GM03348 (cell line): ENCODE measurements around the gene RNASE13.

Experiments
- DNase-seq: peaks from one replicate; pipeline ENCODE4 v3.0.0; 2012; ENCODE audit warnings: low spot score

RNASE13 gene

GRCh38 chr14:21063479-21063878 lies 28.9 kb upstream of the RNASE13 start:
- DNase-seq, result peak; percentile 81

GRCh38 chr14:21061347-21061668 lies 26.7 kb upstream of the RNASE13 start:
- DNase-seq, result no peak

- DNase-seq, result no peak
Observed at GRCh38 chr14:21060614-21061346, 26.2 kb upstream of the RNASE13 start.

GRCh38 chr14:21059842-21060613 lies 25.4 kb upstream of the RNASE13 start:
- peak; percentile 41 for DNase-seq

GRCh38 chr14:21058903-21059302 lies 24.3 kb upstream of the RNASE13 start:
- no peak for DNase-seq

- peak; percentile 40 for DNase-seq
Observed at GRCh38 chr14:21057803-21058675, 23.4 kb upstream of the RNASE13 start, which contains the start of gene RNASE8. Gene RNASE8, plus strand, starts transcription at chr14:21057822. Its CDS starts 71 bp downstream, at chr14:21057893.

- DNase-seq, result peak; percentile 44
Observed at GRCh38 chr14:21056520-21057163, 22.0 kb upstream of the RNASE13 start.

GRCh38 chr14:21055432-21056117 lies 21.0 kb upstream of the RNASE13 start:
- no peak for DNase-seq

- DNase-seq, result no peak
Observed at GRCh38 chr14:21054768-21055145, 20.1 kb upstream of the RNASE13 start.

GRCh38 chr14:21054123-21054767 lies 19.6 kb upstream of the RNASE13 start:
- DNase-seq, result no peak

GRCh38 chr14:21053184-21054122 lies 18.8 kb upstream of the RNASE13 start:
- DNase-seq, result no peak

GRCh38 chr14:21050597-21050996 lies 16.0 kb upstream of the RNASE13 start:
- no peak for DNase-seq

- DNase-seq, result peak; percentile 50
Observed at GRCh38 chr14:21049271-21049673, 14.7 kb upstream of the RNASE13 start.

GRCh38 chr14:21048638-21049037 lies 14.0 kb upstream of the RNASE13 start:
- no peak for DNase-seq

GRCh38 chr14:21047378-21047781 lies 12.8 kb upstream of the RNASE13 start:
- DNase-seq, result peak; percentile 79

- no peak for DNase-seq
Observed at GRCh38 chr14:21043974-21044618, 9.5 kb upstream of the RNASE13 start.

- DNase-seq, result no peak
Observed at GRCh38 chr14:21043387-21043973, 8.9 kb upstream of the RNASE13 start.

- no peak for DNase-seq
Observed at GRCh38 chr14:21042918-21043317, 8.3 kb upstream of the RNASE13 start.
